ENCODE data around the gene IFI35.

IFI35 gene

GRCh38 chr17:43024407-43025289, 18.1 kb downstream of the IFI35 start, which contains the start of gene RND2 (continued):
- TF ChIP-seq MZF1 (tag by site-specific recombination; IDR thresholded peaks at IDR 0.05; ENCODE audit: borderline replicate concordance): no peak
- TF ChIP-seq RBAK (tag by site-specific recombination; IDR thresholded peaks at IDR 0.05): no peak
- TF ChIP-seq GLI4 (tag by site-specific recombination; IDR thresholded peaks at IDR 0.05): no peak
- peak; percentile 76; the same call in 1 of the 2 replicates for TF ChIP-seq ZSCAN30 (tag by site-specific recombination; IDR thresholded peaks at IDR 0.05)
- no peak for TF ChIP-seq ZNF362 (tag by site-specific recombination; IDR thresholded peaks at IDR 0.05)
- TF ChIP-seq ZNF211 (tag by site-specific recombination; IDR thresholded peaks at IDR 0.05; ENCODE audit: low read depth): no peak
- peak; percentile 83 for TF ChIP-seq ZBTB17 (tag by site-specific recombination; IDR thresholded peaks at IDR 0.05)
- no peak for TF ChIP-seq ZNF10 (tag by site-specific recombination; IDR thresholded peaks at IDR 0.05)
- TF ChIP-seq ZNF221 (tag by site-specific recombination; IDR thresholded peaks at IDR 0.05; ENCODE audit: borderline replicate concordance): no peak
- TF ChIP-seq ZNF112 (tag by site-specific recombination; IDR thresholded peaks at IDR 0.05): no peak
- TF ChIP-seq FEZF1 (tag by site-specific recombination; IDR thresholded peaks at IDR 0.05): no peak
- no peak for TF ChIP-seq ZNF701 (tag by site-specific recombination; IDR thresholded peaks at IDR 0.05)
- peak; percentile 99 for TF ChIP-seq GLIS1 (tag by site-specific recombination; IDR thresholded peaks at IDR 0.05)
- no peak for TF ChIP-seq ZNF140 (tag by site-specific recombination; IDR thresholded peaks at IDR 0.05)
- TF ChIP-seq ZNF747 (tag by site-specific recombination; IDR thresholded peaks at IDR 0.05): no peak
- TF ChIP-seq ZNF600 (tag by site-specific recombination; IDR thresholded peaks at IDR 0.05): no peak; the same call in 1 of the 2 replicates
- TF ChIP-seq ZNF514 (tag by site-specific recombination; IDR thresholded peaks at IDR 0.05): no peak
- TF ChIP-seq SCRT2 (tag by site-specific recombination; IDR thresholded peaks at IDR 0.05): no peak
- peak; percentile 40; the same call in 1 of the 2 replicates for TF ChIP-seq IKZF3 (tag by site-specific recombination; IDR thresholded peaks at IDR 0.05)
- no peak for TF ChIP-seq ZNF549 (tag by site-specific recombination; IDR thresholded peaks at IDR 0.05)
- TF ChIP-seq PRDM2 (tag by site-specific recombination; IDR thresholded peaks at IDR 0.05; ENCODE audit: borderline replicate concordance): no peak
- no peak for TF ChIP-seq SETDB1 (IDR thresholded peaks at IDR 0.05; ENCODE audit: insufficient read length, low read length)
- no peak for TF ChIP-seq TCF7L2 (IDR thresholded peaks at IDR 0.05; ENCODE audit: borderline replicate concordance, low read depth, low read length)
- peak; percentile 71; the same call in 1 of the 2 replicates for TF ChIP-seq ZBTB6 (tag by site-specific recombination; IDR thresholded peaks at IDR 0.05)
- TF ChIP-seq ZNF146 (tag by site-specific recombination; IDR thresholded peaks at IDR 0.05): no peak
- no peak for TF ChIP-seq ZNF544 (tag by site-specific recombination; IDR thresholded peaks at IDR 0.05)
- no peak for TF ChIP-seq ZNF664 (tag by site-specific recombination; IDR thresholded peaks at IDR 0.05)
- TF ChIP-seq ZNF513 (tag by site-specific recombination; IDR thresholded peaks at IDR 0.05): 0 out of 2 replicates have a peak, but pooled peaks have one; percentile 29
- no peak for TF ChIP-seq ZNF626 (tag by site-specific recombination; IDR thresholded peaks at IDR 0.05)
- TF ChIP-seq ZFHX2 (tag by site-specific recombination; conservative IDR thresholded peaks at IDR 0.05): peak; percentile 71
- TF ChIP-seq KLF8 (tag by site-specific recombination; IDR thresholded peaks at IDR 0.05): peak; percentile 83
- TF ChIP-seq WT1 (tag by site-specific recombination; IDR thresholded peaks at IDR 0.05): peak; percentile 75

Data from HEK293 (cell line).